Epithelial cell of umbilical artery (primary cell): ENCODE data around the gene GNAZ. TPM values are rescaled to one million over a fixed set of nuclear protein-coding genes. Genes with fewer than 3 reads are reported as not detected.

Experiments used
- total RNA-seq: library from RNA; depleted of rRNA; stranded (reverse); fragments of >200 nt; gene quantifications from 2 replicates; pipeline ENCODE4 v1.2.3, GENCODE V29; 2014

The GNAZ gene
- 1.4 and 2.6 TPM in 2 replicates for total RNA-seq

DNA sequence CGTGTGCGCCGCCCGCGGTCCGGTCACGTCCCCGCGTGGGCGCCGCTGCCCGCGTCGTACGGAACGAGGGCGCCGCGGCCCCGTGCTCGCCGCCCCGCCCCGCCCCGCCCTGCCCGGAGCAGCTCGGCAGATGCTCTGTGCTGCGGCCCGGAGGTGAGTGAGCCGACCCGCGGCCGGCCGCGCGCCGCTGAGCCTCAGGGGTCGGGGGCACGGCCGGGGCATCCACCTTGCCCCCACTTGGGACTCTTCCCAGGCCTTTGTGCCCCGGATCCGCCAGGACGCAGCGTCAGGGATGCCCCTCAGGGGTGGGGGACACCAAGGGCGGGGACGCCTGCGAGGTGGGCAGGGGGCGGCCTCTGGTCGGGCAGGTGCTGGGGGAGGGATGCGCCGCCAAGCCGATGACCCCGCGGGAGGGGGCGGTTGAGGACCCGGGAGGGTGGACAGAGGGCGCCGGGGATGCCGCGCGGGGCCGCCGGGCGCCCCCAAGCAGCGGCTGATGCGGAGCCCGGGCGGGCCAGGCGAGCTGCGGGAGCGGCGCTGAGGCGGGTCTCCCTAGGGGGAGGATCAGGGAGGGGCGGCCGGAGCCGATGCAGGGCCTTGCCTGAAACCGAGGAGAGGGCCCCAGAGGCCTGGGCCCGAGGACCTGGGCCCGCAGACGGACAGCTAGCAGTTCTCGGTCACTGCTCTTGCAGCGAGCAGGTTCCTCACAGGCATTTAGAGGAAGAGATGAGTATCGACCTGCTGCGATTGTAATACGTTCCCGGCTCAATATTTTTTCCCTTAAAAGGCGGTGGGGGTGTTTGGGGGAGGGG, at the start of gene GNAZ:
TSS of gene GNAZ (plus strand) at position 102 of the 812 bp plus-strand sequence. CDS start 25,177 bp downstream, outside the sequence.

DNA sequence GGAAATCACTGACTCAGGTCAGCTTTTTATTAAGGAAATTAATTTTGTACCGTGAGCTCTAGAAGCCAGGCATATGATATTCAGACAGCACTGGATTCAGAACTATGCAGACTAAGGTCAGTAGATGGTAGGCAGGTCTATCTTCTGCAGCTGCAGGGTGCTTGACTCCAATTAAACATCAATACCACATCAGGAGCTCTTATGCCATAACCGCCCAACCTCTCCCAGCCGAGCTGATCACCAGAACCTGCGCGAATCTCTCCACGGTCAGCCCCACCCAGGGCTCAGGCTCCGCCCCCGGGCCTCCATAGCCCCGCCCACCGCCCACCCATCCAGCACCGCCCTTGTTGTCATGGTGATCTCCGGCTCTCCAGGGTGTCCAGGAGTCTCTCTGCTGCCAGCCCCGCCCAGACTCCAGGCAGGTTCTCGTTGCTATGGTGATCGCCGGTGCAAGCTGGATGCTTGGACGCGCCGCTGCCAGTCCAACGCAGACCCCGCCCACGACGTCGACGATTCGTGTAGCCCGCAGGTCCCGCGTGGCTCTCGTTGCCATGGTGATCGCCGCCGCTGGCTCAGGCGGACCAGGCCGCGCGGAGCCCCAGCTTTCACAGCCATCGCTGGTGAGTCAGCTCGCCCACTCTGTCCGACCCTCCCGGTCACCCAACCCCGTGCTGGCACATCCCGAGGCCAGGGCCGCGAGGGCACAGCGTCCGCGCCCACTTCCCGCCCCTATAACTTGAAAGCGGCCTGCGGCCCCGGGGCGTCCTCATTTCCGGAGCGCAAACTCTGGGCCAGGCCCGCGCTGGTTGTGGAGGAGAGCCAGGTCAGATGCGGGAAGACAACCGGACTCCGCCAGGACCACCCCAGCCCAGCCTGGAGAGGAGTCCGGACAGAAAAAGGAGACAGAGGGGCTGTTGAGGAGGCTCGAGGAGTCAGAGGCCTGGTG, 74.9 kb downstream of the GNAZ start, which contains the start of gene RAB36:
TSS of gene RAB36 (plus strand) at position 546 of the 946 bp plus-strand sequence. CDS start 1,140 bp downstream, outside the sequence.

Other genes starting within 250 kb of the GNAZ start
- not detected in 2 replicates for gene IGLL5, start 182.7 kb upstream of the GNAZ start, total RNA-seq
- gene RSPH14, start 71.5 kb downstream of the GNAZ start, total RNA-seq = not detected in 2 replicates
- 1.6 and 2.4 TPM in 2 replicates for gene RAB36, start 75.0 kb downstream of the GNAZ start, total RNA-seq
- 90.3 and 131 TPM in 2 replicates for gene BCR, start 110.0 kb downstream of the GNAZ start, total RNA-seq